ENCODE data around the gene COA7. TPM values are rescaled to one million over a fixed set of nuclear protein-coding genes. Genes with fewer than 3 reads are reported as not detected.

Gene COA7
- total and polyA plus RNA-seq, 11 donors, result 6.4 to 19.5 (median 16.3) TPM

DNA sequence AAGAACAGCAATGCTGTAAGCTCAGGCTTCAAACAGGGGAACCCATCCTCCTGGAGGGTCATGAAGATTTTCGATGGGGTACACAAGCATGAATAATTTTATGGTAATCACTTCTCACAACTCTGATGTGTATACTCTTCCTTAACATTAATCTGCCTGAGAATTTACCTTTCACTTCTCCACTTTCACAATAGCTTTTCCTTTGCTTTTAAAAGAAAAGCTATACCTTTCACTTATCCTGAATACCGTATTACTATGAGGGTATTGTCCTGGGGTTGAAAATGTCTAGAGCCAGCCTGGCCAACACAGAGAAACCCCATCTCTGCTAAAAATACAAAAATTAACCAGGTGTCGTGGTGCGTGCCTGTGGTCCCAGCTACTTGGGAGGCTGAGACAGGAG, 15.4 kb upstream of the COA7 start:
- Histone ChIP-seq H3K9me3 (no peaks in the 10 kb centered on the region), H3K4me1 (peaks cover 0 to 4% (median 0%) of the 10 kb centered on the region in 12 donors), H3K27ac (no peak overlapping the region), H3K36me3 (no peaks in the 10 kb centered on the region), H3K4me3 (no peak overlapping the region), H3K27me3 (no peaks in the 10 kb centered on the region)
- no peak for ATAC-seq
- DNase-seq, result no peak
- TF ChIP-seq POLR2A (IDR thresholded peaks at IDR 0.05), result no peak
- TF ChIP-seq, protein P1, sequence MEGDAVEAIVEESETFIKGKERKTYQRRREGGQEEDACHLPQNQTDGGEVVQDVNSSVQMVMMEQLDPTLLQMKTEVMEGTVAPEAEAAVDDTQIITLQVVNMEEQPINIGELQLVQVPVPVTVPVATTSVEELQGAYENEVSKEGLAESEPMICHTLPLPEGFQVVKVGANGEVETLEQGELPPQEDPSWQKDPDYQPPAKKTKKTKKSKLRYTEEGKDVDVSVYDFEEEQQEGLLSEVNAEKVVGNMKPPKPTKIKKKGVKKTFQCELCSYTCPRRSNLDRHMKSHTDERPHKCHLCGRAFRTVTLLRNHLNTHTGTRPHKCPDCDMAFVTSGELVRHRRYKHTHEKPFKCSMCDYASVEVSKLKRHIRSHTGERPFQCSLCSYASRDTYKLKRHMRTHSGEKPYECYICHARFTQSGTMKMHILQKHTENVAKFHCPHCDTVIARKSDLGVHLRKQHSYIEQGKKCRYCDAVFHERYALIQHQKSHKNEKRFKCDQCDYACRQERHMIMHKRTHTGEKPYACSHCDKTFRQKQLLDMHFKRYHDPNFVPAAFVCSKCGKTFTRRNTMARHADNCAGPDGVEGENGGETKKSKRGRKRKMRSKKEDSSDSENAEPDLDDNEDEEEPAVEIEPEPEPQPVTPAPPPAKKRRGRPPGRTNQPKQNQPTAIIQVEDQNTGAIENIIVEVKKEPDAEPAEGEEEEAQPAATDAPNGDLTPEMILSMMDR (IDR thresholded peaks at IDR 0.05), result no peak
- 87 to 94% (median 93%) methylated on average over 4 of the region's 4 CpGs for WGBS, 4 donors
- intact Hi-C loops (cut with DNase I), result no loop called here

DNA sequence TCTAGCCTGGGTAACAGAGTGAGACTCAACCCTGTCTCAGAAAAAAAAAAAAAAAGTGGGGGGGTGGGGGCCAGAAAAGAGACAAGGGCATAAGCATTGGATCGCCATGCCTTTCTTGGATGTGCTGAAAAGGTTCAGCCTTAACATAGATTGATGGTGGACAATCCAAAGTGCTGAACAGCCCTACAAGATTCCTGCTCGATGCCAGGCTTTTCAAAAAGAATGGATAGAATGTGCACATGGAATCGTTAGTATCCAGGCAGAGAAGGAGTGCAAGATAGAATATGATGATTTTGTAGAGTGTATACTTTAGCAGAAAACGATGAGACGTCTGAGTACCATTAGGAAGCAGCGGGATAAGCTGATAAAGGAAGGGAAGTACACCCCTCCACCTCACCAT, 10.9 kb upstream of the COA7 start:
- Histone ChIP-seq H3K9me3 (no peaks in the 10 kb centered on the region), H3K4me1 (peaks cover 0 to 28% (median 2%) of the 10 kb centered on the region in 12 donors), H3K4me3 (no peak overlapping the region), H3K27ac (peak overlapping the region in 1 of 12 donors; percentile 58), H3K36me3 (no peaks in the 10 kb centered on the region), H3K27me3 (no peaks in the 10 kb centered on the region)
- ATAC-seq, result no peak
- WGBS, 4 donors, result 24 to 39% (median 31%) methylated on average over 6 of the region's 6 CpGs
- intact Hi-C loops (cut with DNase I), result loop anchor here in 4 of 10 donors (10.0 kb wide), 4 partner anchors 196 to 476 kb away; partner anchors contain the start of genes ECHDC2 (in 1 of the 4) and SCP2 (in 1 of the 4)
- no peak for TF ChIP-seq POLR2A (IDR thresholded peaks at IDR 0.05)
- TF ChIP-seq, protein P1 (IDR thresholded peaks at IDR 0.05), result no peak
- no peak for DNase-seq

DNA sequence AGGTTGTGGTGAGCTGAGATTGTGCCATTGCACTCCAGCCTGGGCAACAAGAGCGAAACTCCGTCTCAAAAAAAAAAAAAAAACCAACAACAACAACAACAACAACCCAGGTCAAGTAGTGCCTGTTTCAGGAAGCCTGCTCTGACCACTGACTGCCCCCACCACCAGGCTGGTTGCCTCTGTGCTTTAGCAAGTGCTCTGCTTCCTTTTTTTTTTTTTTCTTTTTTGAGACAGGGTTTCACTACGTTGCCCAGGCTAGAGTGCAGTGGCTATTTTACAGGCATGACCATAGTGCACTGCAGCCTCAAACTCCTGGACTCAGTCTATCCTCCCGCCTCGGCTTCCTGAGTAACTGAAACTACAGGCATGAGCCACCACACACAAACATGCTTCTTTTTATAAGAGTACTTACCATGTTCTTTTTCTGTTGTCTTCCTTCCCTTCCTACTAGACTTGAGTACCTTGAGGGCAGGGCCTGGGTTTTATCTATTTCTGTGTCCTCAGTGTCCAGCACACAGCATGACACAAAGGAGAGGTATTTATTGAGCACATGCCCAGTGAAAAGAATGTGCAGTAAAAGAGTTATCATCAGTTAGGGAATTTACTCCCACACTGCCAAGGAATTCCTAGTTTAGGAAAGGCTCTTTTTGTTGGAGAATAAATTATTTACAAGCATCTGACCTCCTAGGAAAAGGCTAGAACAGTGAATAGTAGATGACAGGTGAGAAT, 9.9 kb upstream of the COA7 start:
- Histone ChIP-seq H3K27ac (peak overlapping the region in 6 of 12 donors; percentile 1 to 78 (median 25)), H3K27me3 (no peaks in the 10 kb centered on the region), H3K9me3 (no peaks in the 10 kb centered on the region), H3K4me3 (no peak overlapping the region), H3K36me3 (no peaks in the 10 kb centered on the region), H3K4me1 (peaks cover 0 to 36% (median 6%) of the 10 kb centered on the region in 12 donors)
- WGBS, 4 donors, result 67 to 82% (median 71%) methylated on average over 5 of the region's 5 CpGs
- intact Hi-C loops (cut with DNase I), result loop anchor here in 4 of 10 donors (10.0 kb wide), 4 partner anchors 197 to 477 kb away; partner anchors contain the start of genes ECHDC2 (in 1 of the 4) and SCP2 (in 1 of the 4)
- peak in 1 of 4 donors; percentile 41 for ATAC-seq
- no peak for TF ChIP-seq POLR2A (IDR thresholded peaks at IDR 0.05)
- TF ChIP-seq, protein P1 (IDR thresholded peaks at IDR 0.05), result no peak
- peak in 1 of 5 donors; percentile 45 for DNase-seq

Measured in heart left ventricle (tissue), 16 donors.